ENCODE measurements around the gene INPP5F. TPM values are rescaled to one million over a fixed set of nuclear protein-coding genes. Genes with fewer than 3 reads are reported as not detected.
A peak's percentile ranks its signal among the peaks of the same experiment; 100 is the strongest.

The INPP5F gene
- total RNA-seq, 1 donor from 2014 or later: 47.4 TPM

GRCh38 chr10:119680050-119680449, 45.8 kb upstream of the INPP5F start:
- H3K9me3 Mint-ChIP-seq: no peaks in the 10 kb centered on the region
- no peaks in the 10 kb centered on the region for H3K4me1 Mint-ChIP-seq (ENCODE audit: unreplicated experiment)
- no peak overlapping the region for H3K4me3 Mint-ChIP-seq
- no peak for TF ChIP-seq CTCF (conservative IDR thresholded peaks at IDR 0.05)
- H3K27ac Mint-ChIP-seq: no peak overlapping the region
- no peaks in the 10 kb centered on the region for H3K27me3 Mint-ChIP-seq
- no peak for DNase-seq (ENCODE audit: extremely low spot score, unreplicated experiment)
- H3K36me3 Mint-ChIP-seq: peaks cover 9% of the 10 kb centered on the region

GRCh38 chr10:119680650-119681081, 45.2 kb upstream of the INPP5F start:
- no peaks in the 10 kb centered on the region for H3K27me3 Mint-ChIP-seq
- H3K36me3 Mint-ChIP-seq: peaks cover 9% of the 10 kb centered on the region
- TF ChIP-seq CTCF (conservative IDR thresholded peaks at IDR 0.05): no peak
- no peak overlapping the region for H3K4me3 Mint-ChIP-seq
- no peak overlapping the region for H3K27ac Mint-ChIP-seq
- DNase-seq (ENCODE audit: extremely low spot score, unreplicated experiment): no peak
- no peaks in the 10 kb centered on the region for H3K9me3 Mint-ChIP-seq
- no peaks in the 10 kb centered on the region for H3K4me1 Mint-ChIP-seq (ENCODE audit: unreplicated experiment)

GRCh38 chr10:119686465-119687191, 39.2 kb upstream of the INPP5F start:
- Mint-ChIP-seq H3K4me3 (peak overlapping the region; percentile 83), H3K27ac (peak overlapping the region; percentile 87), H3K27me3 (peaks cover 6% of the 10 kb centered on the region), H3K36me3 (no peaks in the 10 kb centered on the region), H3K9me3 (no peaks in the 10 kb centered on the region), H3K4me1 (ENCODE audit: unreplicated experiment) (peaks cover 13% of the 10 kb centered on the region)
- peak; percentile 99 for TF ChIP-seq CTCF (conservative IDR thresholded peaks at IDR 0.05)
- DNase-seq (ENCODE audit: extremely low spot score, unreplicated experiment): peak; percentile 77

GRCh38 chr10:119687192-119688032, 38.4 kb upstream of the INPP5F start:
- peaks cover 13% of the 10 kb centered on the region for H3K4me1 Mint-ChIP-seq (ENCODE audit: unreplicated experiment)
- H3K4me3 Mint-ChIP-seq: peak overlapping the region; percentile 80
- TF ChIP-seq CTCF (conservative IDR thresholded peaks at IDR 0.05): no peak
- no peak for DNase-seq (ENCODE audit: extremely low spot score, unreplicated experiment)
- H3K27me3 Mint-ChIP-seq: peaks cover 6% of the 10 kb centered on the region
- H3K9me3 Mint-ChIP-seq: no peaks in the 10 kb centered on the region
- peak overlapping the region; percentile 87 for H3K27ac Mint-ChIP-seq
- no peaks in the 10 kb centered on the region for H3K36me3 Mint-ChIP-seq

GRCh38 chr10:119688033-119688508, 37.8 kb upstream of the INPP5F start:
- H3K4me3 Mint-ChIP-seq: peak overlapping the region; percentile 80
- peaks cover 13% of the 10 kb centered on the region for H3K4me1 Mint-ChIP-seq (ENCODE audit: unreplicated experiment)
- H3K36me3 Mint-ChIP-seq: no peaks in the 10 kb centered on the region

More at GRCh38 chr10:119688033-119688508, 37.8 kb upstream of the INPP5F start:
- no peak for TF ChIP-seq CTCF (conservative IDR thresholded peaks at IDR 0.05)
- Mint-ChIP-seq H3K27me3 (peaks cover 6% of the 10 kb centered on the region), H3K9me3 (no peaks in the 10 kb centered on the region), H3K27ac (peak overlapping the region; percentile 87)
- DNase-seq (ENCODE audit: extremely low spot score, unreplicated experiment): no peak

Measured in type B pancreatic cell (in vitro differentiated cells).